CD4-positive, CD25-positive, alpha-beta regulatory T cell (primary cell): Measurements from ENCODE around the gene SPACA7. TPM values are rescaled to one million over a fixed set of nuclear protein-coding genes. Genes with fewer than 3 reads are reported as not detected.
"Not testable (repeated sequence)": the region's sequence is repeated elsewhere in the genome, so short reads cannot be mapped to it uniquely, and the experiment has no call there.

Experiments
- ATAC-seq, 2 donors: fragments of 150-1000 bp; cut with Tn5 transposase; one replicate each; pipeline ENCODE4 v1.10.0; 2021; ENCODE audit warnings: low read depth in 2 of 2, moderate number of reproducible peaks in 2 of 2, moderate library complexity in 1 of 2
- DNase-seq, 3 donors: peaks; one replicate each; pipeline versions ENCODE4 v3.0.0 to v3.0.0-alpha.2; 2012 to 2022; ENCODE audit warnings: mixed read lengths in 1 of 3
- H3K27ac ChIP-seq: one replicate; pipeline ENCODE4 v1.7.0; 2013; ENCODE audit warnings: mild to moderate bottlenecking, low read length; ENCODE audit not compliant: insufficient read depth, poor library complexity, severe bottlenecking
- H3K27me3 ChIP-seq: one replicate; pipeline ENCODE4 v1.7.0; 2013; ENCODE audit warnings: low read length; ENCODE audit not compliant: control insufficient read depth, insufficient read depth
- H3K36me3 ChIP-seq: one replicate; pipeline ENCODE4 v1.7.0; 2013; ENCODE audit warnings: mild to moderate bottlenecking, low read length, moderate library complexity; ENCODE audit not compliant: control insufficient read depth, insufficient read depth
- H3K4me1 ChIP-seq: 2 replicates; pipeline ENCODE4 v1.7.0; 2013; ENCODE audit warnings: mild to moderate bottlenecking, low read length; ENCODE audit not compliant: insufficient read depth, control insufficient read depth, poor library complexity, severe bottlenecking
- H3K4me3 ChIP-seq: one replicate; pipeline ENCODE4 v1.7.0; 2013; ENCODE audit warnings: low read depth, mild to moderate bottlenecking, low read length, moderate library complexity
- H3K9me3 ChIP-seq, 2 experiments: 1 replicate in 1 of 2; 2 replicates in 1 of 2; pipeline ENCODE4 v1.7.0; 2013; ENCODE audit warnings: low read length in 2 of 2, mild to moderate bottlenecking in 1 of 2, moderate library complexity in 1 of 2; ENCODE audit not compliant: control insufficient read depth in 2 of 2
- H3K27ac Mint-ChIP-seq, 3 donors: one replicate each; pipeline ENCODE4 v1.8.0; 2020 to 2022; ENCODE audit warnings: mild to moderate bottlenecking in 3 of 3, mixed read lengths in 3 of 3, moderate library complexity in 2 of 3
- H3K27me3 Mint-ChIP-seq: one replicate; pipeline ENCODE4 v1.8.0; 2022; ENCODE audit warnings: mild to moderate bottlenecking, mixed read lengths
- H3K36me3 Mint-ChIP-seq: one replicate; pipeline ENCODE4 v1.8.0; 2020; ENCODE audit warnings: mixed read lengths
- H3K4me1 Mint-ChIP-seq, 4 donors: one replicate each; pipeline ENCODE4 v1.8.0; 2020 to 2022; ENCODE audit warnings: mixed read lengths in 4 of 4, mild to moderate bottlenecking in 1 of 4
- H3K4me3 Mint-ChIP-seq, 4 donors: one replicate each; pipeline ENCODE4 v1.8.0; 2020 to 2022; ENCODE audit warnings: mild to moderate bottlenecking in 4 of 4, mixed read lengths in 4 of 4, moderate library complexity in 3 of 4
- H3K9me3 Mint-ChIP-seq, 7 donors: one replicate each; pipeline ENCODE4 v1.8.0; 2020 to 2022; ENCODE audit warnings: mixed read lengths in 7 of 7, mild to moderate bottlenecking in 3 of 7, moderate library complexity in 2 of 7
- polyA plus RNA-seq, 4 donors: library from polyadenylated mRNA; unstranded; fragments of 300-500 nt; fragmentation: Illumina TruSeq; gene quantifications; one replicate each; pipeline ENCODE4 v1.2.3, GENCODE V29; 2021
- total RNA-seq: library from RNA; stranded (reverse); gene quantifications from one replicate; pipeline ENCODE4 v1.2.3, GENCODE V29; 2022

Gene SPACA7
- total and polyA plus RNA-seq, 5 donors from 2014 or later: not detected

- Mint-ChIP-seq H3K4me3 (no peak overlapping the region), H3K36me3 (no peaks in the 10 kb centered on the region), H3K4me1 (no peaks in the 10 kb centered on the region), H3K27me3 (no peaks in the 10 kb centered on the region), H3K27ac (no peak overlapping the region), H3K9me3 (peaks cover 0 to 21% (median 5%) of the 10 kb centered on the region in 7 donors)
- Histone ChIP-seq H3K27me3 (peaks cover 4% of the 10 kb centered on the region), H3K4me3 (no peak overlapping the region), H3K4me1 (no peaks in the 10 kb centered on the region), H3K36me3 (no peaks in the 10 kb centered on the region), H3K27ac (no peak overlapping the region), H3K9me3 (peaks cover 4 to 12% of the 10 kb centered on the region in 2 experiments)
- ATAC-seq (no peak), DNase-seq (no peak)
These were observed 12.2 kb upstream of the SPACA7 start for GRCh38 chr13:112363867-112364528.

GRCh38 chr13:112366907-112367646 lies 9.1 kb upstream of the SPACA7 start:
- no peak overlapping the region for H3K4me3 ChIP-seq
- H3K9me3 Mint-ChIP-seq: peaks cover 0 to 14% (median 3%) of the 10 kb centered on the region in 7 donors
- peaks cover 4% of the 10 kb centered on the region for H3K27me3 ChIP-seq
- peaks cover 4 to 12% of the 10 kb centered on the region in 2 experiments for H3K9me3 ChIP-seq
- no peaks in the 10 kb centered on the region for H3K36me3 Mint-ChIP-seq
- ATAC-seq: no peak
- H3K4me1 Mint-ChIP-seq: no peaks in the 10 kb centered on the region
- H3K27ac Mint-ChIP-seq: no peak overlapping the region
- DNase-seq: no peak
- H3K27ac ChIP-seq: no peak overlapping the region
- H3K4me3 Mint-ChIP-seq: no peak overlapping the region
- H3K4me1 ChIP-seq: no peaks in the 10 kb centered on the region
- H3K27me3 Mint-ChIP-seq: no peaks in the 10 kb centered on the region
- no peaks in the 10 kb centered on the region for H3K36me3 ChIP-seq

- no peak overlapping the region for H3K4me3 ChIP-seq
- H3K4me1 Mint-ChIP-seq: no peaks in the 10 kb centered on the region
- peaks cover 4 to 12% of the 10 kb centered on the region in 2 experiments for H3K9me3 ChIP-seq
- ATAC-seq: no peak
- no peaks in the 10 kb centered on the region for H3K36me3 ChIP-seq
- no peak overlapping the region for H3K4me3 Mint-ChIP-seq
- H3K27me3 ChIP-seq: peaks cover 4% of the 10 kb centered on the region
- no peak overlapping the region for H3K27ac ChIP-seq
- H3K9me3 Mint-ChIP-seq: peaks cover 0 to 14% (median 3%) of the 10 kb centered on the region in 7 donors
- no peak for DNase-seq
- no peaks in the 10 kb centered on the region for H3K27me3 Mint-ChIP-seq
- no peak overlapping the region for H3K27ac Mint-ChIP-seq
- H3K36me3 Mint-ChIP-seq: no peaks in the 10 kb centered on the region
- H3K4me1 ChIP-seq: no peaks in the 10 kb centered on the region
These were observed 7.3 kb upstream of the SPACA7 start for GRCh38 chr13:112368883-112369282.

- no peak overlapping the region for H3K27ac ChIP-seq
- H3K36me3 ChIP-seq: no peaks in the 10 kb centered on the region
- Mint-ChIP-seq H3K9me3 (peaks cover 0 to 14% (median 3%) of the 10 kb centered on the region in 7 donors), H3K27me3 (peaks cover 4% of the 10 kb centered on the region), H3K27ac (no peak overlapping the region), H3K36me3 (no peaks in the 10 kb centered on the region), H3K4me1 (no peaks in the 10 kb centered on the region), H3K4me3 (no peak overlapping the region)
- no peak overlapping the region for H3K4me3 ChIP-seq
- H3K4me1 ChIP-seq: no peaks in the 10 kb centered on the region
- H3K27me3 ChIP-seq: peaks cover 4% of the 10 kb centered on the region
- H3K9me3 ChIP-seq: peaks cover 4 to 12% of the 10 kb centered on the region in 2 experiments
- DNase-seq: no peak
- ATAC-seq: no peak
These were observed 5.8 kb upstream of the SPACA7 start for GRCh38 chr13:112370311-112370710.

- H3K27me3 Mint-ChIP-seq: peaks cover 11% of the 10 kb centered on the region
- no peaks in the 10 kb centered on the region for H3K36me3 Mint-ChIP-seq
- no peaks in the 10 kb centered on the region for H3K36me3 ChIP-seq
- no peaks in the 10 kb centered on the region for H3K9me3 ChIP-seq
- H3K27me3 ChIP-seq: no peaks in the 10 kb centered on the region
- no peak overlapping the region for H3K4me3 Mint-ChIP-seq
- DNase-seq (no peak), ATAC-seq (no peak)
- H3K27ac ChIP-seq: no peak overlapping the region
- peaks cover 0 to 10% (median 1%) of the 10 kb centered on the region in 7 donors for H3K9me3 Mint-ChIP-seq
- H3K4me3 ChIP-seq: no peak overlapping the region
- no peaks in the 10 kb centered on the region for H3K4me1 ChIP-seq
- no peak overlapping the region for H3K27ac Mint-ChIP-seq
- no peaks in the 10 kb centered on the region for H3K4me1 Mint-ChIP-seq
These were observed 1.9 kb upstream of the SPACA7 start for GRCh38 chr13:112374271-112374670.

- Histone ChIP-seq H3K4me3 (no peak overlapping the region), H3K27me3 (no peaks in the 10 kb centered on the region), H3K9me3 (no peaks in the 10 kb centered on the region), H3K36me3 (no peaks in the 10 kb centered on the region), H3K4me1 (no peaks in the 10 kb centered on the region), H3K27ac (no peak overlapping the region)
- Mint-ChIP-seq H3K36me3 (no peaks in the 10 kb centered on the region), H3K4me1 (no peaks in the 10 kb centered on the region), H3K27ac (no peak overlapping the region), H3K9me3 (peaks cover 0 to 4% (median 0%) of the 10 kb centered on the region in 7 donors), H3K27me3 (peaks cover 7% of the 10 kb centered on the region), H3K4me3 (no peak overlapping the region)
- DNase-seq (no peak), ATAC-seq (no peak)
These were observed 15.6 kb downstream of the SPACA7 start for GRCh38 chr13:112391746-112392145.

- Mint-ChIP-seq H3K4me3 (no peak overlapping the region), H3K36me3 (no peaks in the 10 kb centered on the region), H3K27me3 (peaks cover 7% of the 10 kb centered on the region), H3K9me3 (peaks cover 0 to 4% (median 0%) of the 10 kb centered on the region in 7 donors), H3K27ac (no peak overlapping the region), H3K4me1 (no peaks in the 10 kb centered on the region)
- ATAC-seq (no peak), DNase-seq (no peak)
- H3K9me3 ChIP-seq: no peaks in the 10 kb centered on the region
- no peaks in the 10 kb centered on the region for H3K36me3 ChIP-seq
- no peaks in the 10 kb centered on the region for H3K4me1 ChIP-seq
- H3K27ac ChIP-seq: no peak overlapping the region
- no peaks in the 10 kb centered on the region for H3K27me3 ChIP-seq
- H3K4me3 ChIP-seq: no peak overlapping the region
These were observed 16.6 kb downstream of the SPACA7 start for GRCh38 chr13:112392719-112393118.

GRCh38 chr13:112395022-112395421 lies 18.9 kb downstream of the SPACA7 start:
- DNase-seq, H3K36me3 Mint-ChIP-seq, H3K4me3 ChIP-seq, H3K4me3 Mint-ChIP-seq, H3K36me3 ChIP-seq, H3K9me3 ChIP-seq, H3K4me1 ChIP-seq, H3K27me3 ChIP-seq, H3K9me3 Mint-ChIP-seq, H3K27me3 Mint-ChIP-seq, H3K4me1 Mint-ChIP-seq, H3K27ac Mint-ChIP-seq, H3K27ac ChIP-seq: not testable (repeated sequence)
- peak; percentile 38 to 44 for ATAC-seq
